ENCODE data around the gene PFKFB3.

DNA sequence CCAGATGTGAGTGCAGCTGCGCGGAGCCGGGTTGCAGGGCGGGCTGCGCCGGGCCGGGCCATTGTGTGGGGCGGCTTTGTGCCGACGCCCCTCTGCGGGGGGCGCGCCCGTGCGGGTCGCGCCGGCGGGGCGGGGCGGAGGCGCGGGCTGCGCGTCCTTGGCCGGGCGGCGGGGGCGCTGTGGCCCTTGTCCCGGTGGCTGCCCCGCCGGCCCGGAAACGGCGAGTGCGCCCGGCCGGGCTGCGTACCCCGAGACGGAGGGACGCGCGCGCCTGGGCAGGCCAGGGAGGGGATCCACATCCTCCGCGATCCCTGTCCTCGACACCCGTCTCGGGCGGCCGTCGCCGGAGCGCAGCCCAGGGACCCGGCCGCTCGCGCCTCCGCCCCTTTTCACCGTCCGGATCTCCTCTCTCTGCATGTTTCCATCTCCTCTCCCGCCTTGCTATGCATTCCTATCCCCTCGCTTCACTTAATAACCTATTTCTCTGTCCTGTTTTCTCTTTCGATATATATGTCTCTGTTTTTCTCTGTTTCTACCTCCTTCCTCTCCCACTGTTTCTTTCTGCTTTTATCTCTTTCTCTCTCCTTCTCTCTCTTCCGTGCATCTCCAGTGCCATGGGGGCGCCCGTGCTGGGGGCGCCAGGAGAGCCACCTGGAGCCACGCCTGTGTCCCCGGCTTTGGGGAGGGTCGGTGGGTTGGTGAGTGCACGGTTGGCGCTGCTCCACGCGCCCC, 765 bp downstream of the PFKFB3 start:
- TF ChIP-seq, protein P1, sequence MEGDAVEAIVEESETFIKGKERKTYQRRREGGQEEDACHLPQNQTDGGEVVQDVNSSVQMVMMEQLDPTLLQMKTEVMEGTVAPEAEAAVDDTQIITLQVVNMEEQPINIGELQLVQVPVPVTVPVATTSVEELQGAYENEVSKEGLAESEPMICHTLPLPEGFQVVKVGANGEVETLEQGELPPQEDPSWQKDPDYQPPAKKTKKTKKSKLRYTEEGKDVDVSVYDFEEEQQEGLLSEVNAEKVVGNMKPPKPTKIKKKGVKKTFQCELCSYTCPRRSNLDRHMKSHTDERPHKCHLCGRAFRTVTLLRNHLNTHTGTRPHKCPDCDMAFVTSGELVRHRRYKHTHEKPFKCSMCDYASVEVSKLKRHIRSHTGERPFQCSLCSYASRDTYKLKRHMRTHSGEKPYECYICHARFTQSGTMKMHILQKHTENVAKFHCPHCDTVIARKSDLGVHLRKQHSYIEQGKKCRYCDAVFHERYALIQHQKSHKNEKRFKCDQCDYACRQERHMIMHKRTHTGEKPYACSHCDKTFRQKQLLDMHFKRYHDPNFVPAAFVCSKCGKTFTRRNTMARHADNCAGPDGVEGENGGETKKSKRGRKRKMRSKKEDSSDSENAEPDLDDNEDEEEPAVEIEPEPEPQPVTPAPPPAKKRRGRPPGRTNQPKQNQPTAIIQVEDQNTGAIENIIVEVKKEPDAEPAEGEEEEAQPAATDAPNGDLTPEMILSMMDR (IDR thresholded peaks at IDR 0.05; ENCODE audit: insufficient read depth, low read depth, low read length) = no peak
- no peak for TF ChIP-seq EZH2 (IDR thresholded peaks at IDR 0.05; ENCODE audit: insufficient read depth, low read length)

Measured in astrocyte (in vitro differentiated cells and primary cell).